H9 (cell line): ENCODE results near the gene DOK5. TPM values are rescaled to one million over a fixed set of nuclear protein-coding genes. Genes with fewer than 3 reads are reported as not detected.

Experiments
- DNase-seq: peaks from one replicate; pipeline ENCODE4 v3.0.0-alpha.2; 2017
- H2AFZ ChIP-seq: one replicate; pipeline ENCODE4 v1.6.1; 2013; ENCODE audit warnings: mild to moderate bottlenecking, low read length, control low read depth, moderate library complexity
- H2AK5ac ChIP-seq: 2 replicates; pipeline ENCODE4 v1.6.1; 2013; ENCODE audit warnings: low read length, control low read depth, mixed read lengths; ENCODE audit not compliant: insufficient read length
- H2BK120ac ChIP-seq: one replicate; pipeline ENCODE4 v1.6.1; 2013; ENCODE audit warnings: low read depth, mild to moderate bottlenecking, low read length, control low read depth, inconsistent platforms; ENCODE audit not compliant: poor library complexity, severe bottlenecking
- H2BK12ac ChIP-seq: 2 replicates; pipeline ENCODE4 v1.6.1; 2013; ENCODE audit warnings: low read length, control low read depth, mixed read lengths, low read depth; ENCODE audit not compliant: insufficient read length
- H2BK15ac ChIP-seq: 2 replicates; pipeline ENCODE4 v1.6.1; 2013; ENCODE audit warnings: low read depth, low read length, control low read depth
- H2BK20ac ChIP-seq: one replicate; pipeline ENCODE4 v1.6.1; 2013; ENCODE audit warnings: low read depth, mild to moderate bottlenecking, low read length, control low read depth, inconsistent platforms; ENCODE audit not compliant: poor library complexity, severe bottlenecking
- H2BK5ac ChIP-seq: 2 replicates; pipeline ENCODE4 v1.6.1; 2013; ENCODE audit warnings: low read length, control low read depth, mixed read lengths; ENCODE audit not compliant: insufficient read length
- H3K14ac ChIP-seq: 2 replicates; pipeline ENCODE4 v1.6.1; 2013; ENCODE audit warnings: low read length, control low read depth; ENCODE audit not compliant: insufficient read depth
- H3K18ac ChIP-seq: 2 replicates; pipeline ENCODE4 v1.6.1; 2013; ENCODE audit warnings: low read depth, mild to moderate bottlenecking, mixed read lengths, low read length, control low read depth; ENCODE audit not compliant: insufficient read length
- H3K23ac ChIP-seq: 2 replicates; pipeline ENCODE4 v1.6.1; 2013; ENCODE audit warnings: low read length, control low read depth, mixed read lengths, low read depth; ENCODE audit not compliant: insufficient read length
- H3K23me2 ChIP-seq: 2 replicates; pipeline ENCODE4 v1.6.1; 2013; ENCODE audit warnings: low read depth, mild to moderate bottlenecking, mixed read lengths, low read length, control low read depth; ENCODE audit not compliant: insufficient read length, poor library complexity, severe bottlenecking
- H3K27ac ChIP-seq: 2 replicates; pipeline ENCODE4 v1.5.1; 2013; ENCODE audit warnings: low read length, control low read depth, mixed read lengths, low read depth; ENCODE audit not compliant: insufficient read length
- H3K27me3 ChIP-seq: 2 replicates; pipeline ENCODE4 v1.6.1; 2013; ENCODE audit warnings: low read length, control low read depth, inconsistent platforms; ENCODE audit not compliant: insufficient read depth
- H3K4ac ChIP-seq: 2 replicates; pipeline ENCODE4 v1.6.1; 2013; ENCODE audit warnings: low read depth, mild to moderate bottlenecking, control low read depth, inconsistent platforms, low read length, moderate library complexity
- H3K4me1 ChIP-seq: 2 replicates; pipeline ENCODE4 v1.6.1; 2013; ENCODE audit warnings: low read length, control low read depth, inconsistent platforms; ENCODE audit not compliant: insufficient read depth
- H3K4me2 ChIP-seq: 2 replicates; pipeline ENCODE4 v1.6.1; 2013; ENCODE audit warnings: low read length, control low read depth, mixed read lengths; ENCODE audit not compliant: insufficient read length, insufficient read depth
- H3K56ac ChIP-seq: 2 replicates; pipeline ENCODE4 v1.6.1; 2013; ENCODE audit warnings: low read depth, mild to moderate bottlenecking, mixed read lengths, low read length, control low read depth; ENCODE audit not compliant: insufficient read length
- H3K79me1 ChIP-seq: 2 replicates; pipeline ENCODE4 v1.6.1; 2013; ENCODE audit warnings: low read depth, mild to moderate bottlenecking, moderate library complexity, low read length, control low read depth, inconsistent platforms; ENCODE audit not compliant: insufficient read depth, poor library complexity, severe bottlenecking
- H3K79me2 ChIP-seq: 2 replicates; pipeline ENCODE4 v1.6.1; 2013; ENCODE audit warnings: low read length, control low read depth, inconsistent platforms; ENCODE audit not compliant: insufficient read depth
- H3K9ac ChIP-seq: 2 replicates; pipeline ENCODE4 v1.6.1; 2013; ENCODE audit warnings: low read length, control low read depth, mixed read lengths; ENCODE audit not compliant: insufficient read length; ENCODE audit errors: extremely low read depth
- H3K9me3 ChIP-seq: one replicate; pipeline ENCODE4 v1.6.1; 2013; ENCODE audit warnings: low read depth, low read length, inconsistent platforms; ENCODE audit not compliant: control insufficient read depth
- H3T11ph ChIP-seq: one replicate; pipeline ENCODE4 v1.6.1; 2013; ENCODE audit warnings: mild to moderate bottlenecking, low read length, control low read depth, inconsistent platforms
- H4K20me1 ChIP-seq: one replicate; pipeline ENCODE4 v1.6.1; 2013; ENCODE audit not compliant: control insufficient read depth, insufficient read length, insufficient read depth
- H4K5ac ChIP-seq: 2 replicates; pipeline ENCODE4 v1.6.1; 2013; ENCODE audit warnings: low read depth, mild to moderate bottlenecking, mixed read lengths, low read length, control low read depth; ENCODE audit not compliant: insufficient read length
- H4K8ac ChIP-seq: replicated peaks from 2 replicates; pipeline ENCODE4 v1.6.1; 2013; ENCODE audit warnings: low read length, control low read depth, mixed read lengths, low read depth; ENCODE audit not compliant: insufficient read length
- H4K91ac ChIP-seq: 2 replicates; pipeline ENCODE4 v1.6.1; 2013; ENCODE audit warnings: low read depth, mild to moderate bottlenecking, moderate library complexity, mixed read lengths, low read length, control low read depth; ENCODE audit not compliant: insufficient read length
- H3K27ac Mint-ChIP-seq, 3 experiments: 2 replicates in 2 of 3; 3 replicates in 1 of 3; pipeline ENCODE4 v1.8.0; 2020 to 2021; ENCODE audit warnings: mixed read lengths in 3 of 3, mild to moderate bottlenecking in 1 of 3, moderate library complexity in 1 of 3
- H3K27me3 Mint-ChIP-seq: 2 replicates; pipeline ENCODE4 v1.8.0; 2021; ENCODE audit warnings: low read depth, mild to moderate bottlenecking, moderate library complexity, mixed read lengths
- H3K36me3 Mint-ChIP-seq, 3 experiments: 2 replicates in 2 of 3; 3 replicates in 1 of 3; pipeline ENCODE4 v1.8.0; 2020 to 2021; ENCODE audit warnings: low read depth in 3 of 3, mixed read lengths in 3 of 3; ENCODE audit not compliant: insufficient read depth in 1 of 3
- H3K4me1 Mint-ChIP-seq, 2 experiments: 2 replicates each; pipeline ENCODE4 v1.8.0; 2020; ENCODE audit warnings: mixed read lengths in 2 of 2
- H3K4me3 Mint-ChIP-seq, 2 experiments: 2 replicates in 1 of 2; 3 replicates in 1 of 2; pipeline ENCODE4 v1.8.0; 2020 to 2021; ENCODE audit warnings: mild to moderate bottlenecking in 2 of 2, mixed read lengths in 2 of 2, moderate library complexity in 1 of 2
- H3K9me3 Mint-ChIP-seq, 2 experiments: 2 replicates in 1 of 2; 3 replicates in 1 of 2; pipeline ENCODE4 v1.8.0; 2020; ENCODE audit warnings: mild to moderate bottlenecking in 2 of 2, mixed read lengths in 2 of 2, moderate library complexity in 1 of 2
- WGBS: extraction: QIAGEN DNeasy Blood & Tissue Kit; methylation state at CpG from one replicate; pipeline ENCODE4 v1.1.7; 2013; ENCODE audit warnings: missing lambda C conversion rate, low lambda C conversion rate, mixed read lengths; ENCODE audit not compliant: insufficient read length; ENCODE audit errors: extremely low coverage; 5-methylcytosine and 5-hydroxymethylcytosine counted together
- total RNA-seq: library from RNA; stranded (reverse); gene quantifications from 2 replicates; pipeline ENCODE4 v1.2.1, GENCODE V29; 2021
- TF ChIP-seq, protein P1 (sequence below): fragments of 200-600 bp; sonication (generic); conservative IDR thresholded peaks from 3 replicates; pipeline ENCODE4 v1.8.0; 2021; ENCODE audit warnings: antibody characterized with exemption, mild to moderate bottlenecking

Gene DOK5
- total RNA-seq, 1 experiment from 2014 or later, result 4.5 TPM

DNA sequence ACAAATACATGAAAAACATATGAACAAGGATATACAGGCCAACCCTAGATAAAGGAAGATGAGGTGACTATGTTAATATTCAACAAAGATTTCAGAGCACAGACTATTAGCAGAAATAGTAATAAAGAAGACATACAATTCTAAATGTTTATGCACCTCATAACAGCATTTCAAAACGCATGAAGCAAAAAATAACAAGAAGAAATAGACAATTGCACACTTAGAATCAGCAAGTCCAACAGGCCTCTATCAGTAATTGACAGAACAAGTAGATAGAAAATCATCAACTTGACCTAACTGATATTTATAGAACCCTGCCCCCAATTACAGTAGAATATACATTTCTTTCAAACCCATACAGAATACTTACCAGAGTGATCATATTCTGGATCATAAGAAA, 11.4 kb upstream of the DOK5 start:
- no peak overlapping the region for H2BK20ac ChIP-seq
- H2BK5ac ChIP-seq, result no peak overlapping the region
- no peak for DNase-seq
- H3K4ac ChIP-seq, result no peak overlapping the region
- Mint-ChIP-seq H3K4me1 (no peaks in the 10 kb centered on the region), H3K9me3 (peaks cover 0 to 2% of the 10 kb centered on the region in 2 experiments; a peak in 1 of 5 replicates), H3K27ac (no peak overlapping the region), H3K36me3 (no peaks in the 10 kb centered on the region), H3K27me3 (no peaks in the 10 kb centered on the region), H3K4me3 (no peak overlapping the region)
- H3K79me2 ChIP-seq, result no peaks in the 10 kb centered on the region
- H3K79me1 ChIP-seq, result no peaks in the 10 kb centered on the region
- H4K20me1 ChIP-seq, result no peaks in the 10 kb centered on the region
- WGBS, result no CpG with 5 or more reads among the region's 1 CpG
- TF ChIP-seq, protein P1, sequence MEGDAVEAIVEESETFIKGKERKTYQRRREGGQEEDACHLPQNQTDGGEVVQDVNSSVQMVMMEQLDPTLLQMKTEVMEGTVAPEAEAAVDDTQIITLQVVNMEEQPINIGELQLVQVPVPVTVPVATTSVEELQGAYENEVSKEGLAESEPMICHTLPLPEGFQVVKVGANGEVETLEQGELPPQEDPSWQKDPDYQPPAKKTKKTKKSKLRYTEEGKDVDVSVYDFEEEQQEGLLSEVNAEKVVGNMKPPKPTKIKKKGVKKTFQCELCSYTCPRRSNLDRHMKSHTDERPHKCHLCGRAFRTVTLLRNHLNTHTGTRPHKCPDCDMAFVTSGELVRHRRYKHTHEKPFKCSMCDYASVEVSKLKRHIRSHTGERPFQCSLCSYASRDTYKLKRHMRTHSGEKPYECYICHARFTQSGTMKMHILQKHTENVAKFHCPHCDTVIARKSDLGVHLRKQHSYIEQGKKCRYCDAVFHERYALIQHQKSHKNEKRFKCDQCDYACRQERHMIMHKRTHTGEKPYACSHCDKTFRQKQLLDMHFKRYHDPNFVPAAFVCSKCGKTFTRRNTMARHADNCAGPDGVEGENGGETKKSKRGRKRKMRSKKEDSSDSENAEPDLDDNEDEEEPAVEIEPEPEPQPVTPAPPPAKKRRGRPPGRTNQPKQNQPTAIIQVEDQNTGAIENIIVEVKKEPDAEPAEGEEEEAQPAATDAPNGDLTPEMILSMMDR, result no peak
- no peak overlapping the region for H2AFZ ChIP-seq
- H3K56ac ChIP-seq, result no peak overlapping the region
- no peaks in the 10 kb centered on the region for H3K27me3 ChIP-seq
- no peak overlapping the region for H4K91ac ChIP-seq
- no peak overlapping the region for H3K23ac ChIP-seq
- H3K4me2 ChIP-seq, result no peak overlapping the region
- no peak overlapping the region for H4K8ac ChIP-seq
- H3K9me3 ChIP-seq, result no peaks in the 10 kb centered on the region
- no peak overlapping the region for H4K5ac ChIP-seq
- no peak overlapping the region for H2BK120ac ChIP-seq
- no peak overlapping the region for H3K14ac ChIP-seq
- no peak overlapping the region for H2BK12ac ChIP-seq
- H2BK15ac ChIP-seq, result no peak overlapping the region
- no peak overlapping the region for H3K18ac ChIP-seq
- H3K27ac ChIP-seq, result no peak overlapping the region
- H3K9ac ChIP-seq, result no peak overlapping the region
- no peak overlapping the region for H2AK5ac ChIP-seq
- H3T11ph ChIP-seq, result no peak overlapping the region
- H3K23me2 ChIP-seq, result no peaks in the 10 kb centered on the region
- no peaks in the 10 kb centered on the region for H3K4me1 ChIP-seq
